Heart right ventricle (tissue), 16 donors: Measurements from ENCODE around the gene NKPD1. TPM values are rescaled to one million over a fixed set of nuclear protein-coding genes. Genes with fewer than 3 reads are reported as not detected.

Source experiments
- ATAC-seq, 8 donors: fragments of 200-7000 bp; cut with Tn5 transposase; one replicate each; pipeline ENCODE4 v1.9.1; 2020; ENCODE audit warnings: mild to moderate bottlenecking in 8 of 8, moderate library complexity in 8 of 8, moderate number of reproducible peaks in 1 of 8
- DNase-seq, 2 donors: peaks; one replicate each; pipeline ENCODE4 v3.0.0-alpha.2; 2020
- H3K27ac ChIP-seq, 10 donors: fragments of 200-600 bp; sonication (generic) in 2 of 10; one replicate each; pipeline versions ENCODE4 v1.5.0 to v1.8.0; 2020 to 2022; ENCODE audit warnings: mild to moderate bottlenecking in 3 of 10
- H3K27me3 ChIP-seq, 7 donors: fragments of 200-600 bp; one replicate each; pipeline ENCODE4 v1.8.0; 2021 to 2022; ENCODE audit warnings: mild to moderate bottlenecking in 2 of 7
- H3K36me3 ChIP-seq, 9 donors: fragments of 200-600 bp; sonication (generic) in 1 of 9; one replicate each; pipeline versions ENCODE4 v1.5.0 to v1.8.0; 2020 to 2022; ENCODE audit warnings: mild to moderate bottlenecking in 2 of 9
- H3K4me1 ChIP-seq, 9 donors: fragments of 200-600 bp; sonication (generic) in 1 of 9; one replicate each; pipeline versions ENCODE4 v1.5.0 to v1.8.0; 2020 to 2022; ENCODE audit warnings: mild to moderate bottlenecking in 4 of 9
- H3K4me3 ChIP-seq, 10 donors: fragments of 200-600 bp; sonication (generic) in 2 of 10; one replicate each; pipeline versions ENCODE4 v1.5.0 to v1.8.0; 2020 to 2022; ENCODE audit warnings: mild to moderate bottlenecking in 7 of 10, moderate library complexity in 2 of 10
- H3K9me3 ChIP-seq, 11 donors: fragments of 200-600 bp in 10 of 11; sonication (generic) in 2 of 11; one replicate each; pipeline versions ENCODE4 v1.5.0 to v1.8.0; 2013 to 2022; ENCODE audit warnings: mild to moderate bottlenecking in 2 of 11, control low read depth in 1 of 11, moderate library complexity in 1 of 11
- CTCF ChIP-seq, 9 donors: fragments of 200-600 bp; sonication (generic) in 2 of 9; IDR thresholded peaks; one replicate each; pipeline versions ENCODE4 v1.5.0 to v1.8.0; 2021 to 2022; ENCODE audit warnings: antibody characterized with exemption in 9 of 9, mild to moderate bottlenecking in 5 of 9, moderate library complexity in 1 of 9
- WGBS, 2 donors: extraction: QIAGEN DNeasy Blood & Tissue Kit; methylation state at CpG; one replicate each; pipeline ENCODE4 v1.1.7; 2013; ENCODE audit warnings: inconsistent platforms in 1 of 2; 5-methylcytosine and 5-hydroxymethylcytosine counted together
- intact Hi-C, 10 donors: fragments of 100-400 bp; cut with DNase I; formaldehyde crosslinking; loops; one replicate each; pipeline versions ENCODE4 v1.11.1 to v1.14.2; 2022
- polyA plus RNA-seq, 2 donors: library from polyadenylated mRNA; stranded (reverse); fragments of 200-250 nt; gene quantifications; one replicate each; pipeline ENCODE4 v1.2.3, GENCODE V29; 2013
- total RNA-seq, 10 donors: library from RNA; stranded (reverse); fragmentation: NEBNext Ultra II Directional in 3 of 10; extraction: Animal tissue kit (Norgen Biotek cat#: 25700) in 3 of 10; gene quantifications; one replicate each; pipeline versions ENCODE4 v1.2.1 to v1.2.4, GENCODE V29; 2021 to 2023
- donor health status: Arrhythmogenic right ventricular cardiomyopathy.
- donor health status: ischemic (EF 13 %, LVEDD 7.1; RV severe dilation, severe dysfunction).
- donor health status: healthy with polysubstance abuse.
- donor health status: DM: no; HTN: yes; CAD: no.
- donor health status: DM: no; HTN: no; CAD: no.
- donor health status: ischemic (EF 25% LVEDD 6.9; RV normal size, moderate dysfunction).
- donor health status: ischemic (EF 25% LVEDD 5.7; RV mildly dilated, moderate dysfunction).
- donor health status: healthy.
- donor health status: DM: yes; HTN: yes; CAD: no.
- donor health status: Ischemic cardiomyopathy.
- donor health status: ischemic (EF 35%, LVEDD 5.7; RV mildly dilated, moderate dysfunction).
- donor health status: nonischemic (EF 11% LVEDD 7.7; RV severe dilation, severe dysfunction).
- donor health status: DM: yes; HTN: yes; CAD: no.
- donor health status: PGD.
- donor health status: ischemic (EF 29% LVEDD 5.4; RV normal size, mild dysfunction).
- donor health status: nonischemic (EF 23%, LVEDD 6.1; RV moderate dilation, normal function).

NKPD1 gene
- total and polyA plus RNA-seq, 12 donors, result 0.06 to 0.09 (median 0.07) TPM; not detected in 7

GRCh38 chr19:45178262-45179071, 17.7 kb upstream of the NKPD1 start, which contains the start of gene BLOC1S3:
Gene BLOC1S3, plus strand, starts transcription at chr19:45178784. Its CDS starts 513 bp downstream, at chr19:45179297.
- ATAC-seq (peak; percentile 96 to 98 (median 98)), DNase-seq (peak; percentile 100)
- 0% methylated on average over 50 to 51 of the region's 51 CpGs for WGBS, 2 donors
- Histone ChIP-seq H3K36me3 (peaks cover 0 to 18% (median 0%) of the 10 kb centered on the region in 9 donors), H3K4me3 (peak within 1 kb of the TSS; percentile 62 to 96 (median 83)), H3K9me3 (no peaks in the 10 kb centered on the region), H3K27me3 (no peaks in the 10 kb centered on the region), H3K27ac (peak within 1 kb of the TSS; percentile 55 to 93 (median 87)), H3K4me1 (peaks cover 3 to 43% (median 31%) of the 10 kb centered on the region in 9 donors)
- peak in 8 of 9 donors; percentile 44 to 72 (median 53) for TF ChIP-seq CTCF (IDR thresholded peaks at IDR 0.05)
- intact Hi-C loops, result loop anchor here in 4 of 10 donors (1.0 to 10.0 kb wide), 4 partner anchors 76 to 284 kb away; partner anchors contain the start of genes PPP1R37 (in 2 of the 4) and TOMM40 (in 1 of the 4)

- Histone ChIP-seq H3K36me3 (peaks cover 0 to 18% (median 0%) of the 10 kb centered on the region in 9 donors), H3K4me1 (peaks cover 3 to 44% (median 31%) of the 10 kb centered on the region in 9 donors), H3K4me3 (peak within 1 kb of the TSS; percentile 62 to 96 (median 83)), H3K9me3 (no peaks in the 10 kb centered on the region), H3K27ac (peak within 1 kb of the TSS; percentile 55 to 93 (median 87)), H3K27me3 (no peaks in the 10 kb centered on the region)
- WGBS, 2 donors, result 0% methylated on average over 36 of the region's 36 CpGs
- peak in 1 of 8 donors; percentile 5 for ATAC-seq
- DNase-seq, result no peak
- no peak for TF ChIP-seq CTCF (IDR thresholded peaks at IDR 0.05)
- intact Hi-C loops, result loop anchor here in 4 of 10 donors (1.0 to 10.0 kb wide), 4 partner anchors 76 to 283 kb away; partner anchors contain the start of genes PPP1R37 (in 2 of the 4) and TOMM40 (in 1 of the 4)
These were observed 17.1 kb upstream of the NKPD1 start, which contains the start of gene TRAPPC6A for GRCh38 chr19:45177817-45178261. Gene TRAPPC6A, minus strand, starts transcription at chr19:45178237. Its CDS starts 19 bp downstream, at chr19:45178218.

GRCh38 chr19:45175515-45176345, 14.9 kb upstream of the NKPD1 start:
- Histone ChIP-seq H3K9me3 (no peaks in the 10 kb centered on the region), H3K4me1 (peaks cover under 1 to 48% (median 28%) of the 10 kb centered on the region in 9 donors), H3K4me3 (no peak overlapping the region), H3K27ac (no peak overlapping the region), H3K36me3 (peaks cover 0 to 5% (median 0%) of the 10 kb centered on the region in 9 donors), H3K27me3 (no peaks in the 10 kb centered on the region)
- 85 to 88% methylated on average over 10 of the region's 10 CpGs for WGBS, 2 donors
- DNase-seq (no peak), ATAC-seq (no peak)
- TF ChIP-seq CTCF (IDR thresholded peaks at IDR 0.05), result no peak
- intact Hi-C loops, result loop anchor here in 4 of 10 donors (5.0 to 10.0 kb wide), 3 partner anchors 73 to 281 kb away; partner anchors contain the start of genes PPP1R37 (in 2 of the 4) and TOMM40 (in 1 of the 4)
